H1 (cell line): ENCODE data around the gene MMD. TPM values are rescaled to one million over a fixed set of nuclear protein-coding genes. Genes with fewer than 3 reads are reported as not detected.

Experiments used
- CTCF ChIA-PET: fragments of 300-600 bp; sonication (Branson Sonifier 250); formaldehyde crosslinking; loops from one replicate; lab custom pipeline; 2021; ENCODE audit not compliant: partially characterized antibody; lab: Charles Lee
- POLR2A ChIA-PET: fragments of 300-600 bp; sonication (Branson Sonifier 250); formaldehyde crosslinking; loops from one replicate; lab custom pipeline; 2021; ENCODE audit warnings: inconsistent platforms; ENCODE audit not compliant: partially characterized antibody; lab: Charles Lee
- DNase-seq, 2 experiments: peaks; one replicate each; pipeline versions ENCODE4 v3.0.0 to v3.0.0-alpha.2; 2010 to 2022; ENCODE audit warnings: low spot score in 2 of 2, low read depth in 1 of 2, mixed read lengths in 1 of 2
- FAIRE-seq: peaks from 2 replicates; lab custom pipeline; 2011; peaks lifted over from hg19 to GRCh38; lab: Jason Lieb, UNC
- H2AFZ ChIP-seq: 2 replicates; pipeline ENCODE4 v1.8.1; 2012; ENCODE audit warnings: low read length, inconsistent platforms
- H2AK5ac ChIP-seq: 2 replicates; pipeline ENCODE4 v1.6.1; 2013; ENCODE audit warnings: low read depth, low read length
- H2BK120ac ChIP-seq: replicated peaks from 2 replicates; pipeline ENCODE3; 2013; ENCODE audit warnings: low read depth, low read length, inconsistent platforms
- H2BK12ac ChIP-seq: 2 replicates; pipeline ENCODE4 v1.6.1; 2013; ENCODE audit warnings: low read depth, low read length
- H2BK15ac ChIP-seq: 2 replicates; pipeline ENCODE4 v1.6.1; 2013; ENCODE audit warnings: low read length
- H2BK20ac ChIP-seq: 2 replicates; pipeline ENCODE4 v1.6.1; 2013; ENCODE audit warnings: low read length
- H2BK5ac ChIP-seq: 2 replicates; pipeline ENCODE4 v1.6.1; 2013; ENCODE audit warnings: low read depth, low read length
- H3K14ac ChIP-seq: 2 replicates; pipeline ENCODE4 v1.6.1; 2013; ENCODE audit warnings: inconsistent platforms; ENCODE audit not compliant: insufficient read length
- H3K18ac ChIP-seq: 2 replicates; pipeline ENCODE4 v1.6.1; 2013; ENCODE audit warnings: low read length; ENCODE audit errors: extremely low read depth
- H3K23ac ChIP-seq: 2 replicates; pipeline ENCODE4 v1.6.1; 2013; ENCODE audit warnings: inconsistent platforms; ENCODE audit not compliant: insufficient read length
- H3K23me2 ChIP-seq: 2 replicates; pipeline ENCODE4 v1.6.1; 2013; ENCODE audit warnings: low read depth, low read length
- H3K27ac ChIP-seq: 2 replicates; pipeline ENCODE4 v1.6.1; 2011; ENCODE audit warnings: low read depth, low read length, inconsistent platforms
- H3K27me3 ChIP-seq, 4 experiments: replicated peaks in 1 of 4; 1 replicate in 1 of 4; 2 replicates in 3 of 4; pipeline versions ENCODE4 v1.6.1 to v1.8.1; 2011 to 2013; ENCODE audit warnings: low read length in 3 of 4, mild to moderate bottlenecking in 3 of 4, inconsistent platforms in 2 of 4, mixed read lengths in 2 of 4, moderate library complexity in 1 of 4; ENCODE audit not compliant: control insufficient read depth in 3 of 4, insufficient read depth in 3 of 4; ENCODE audit errors: extremely low read depth in 1 of 4
- H3K36me3 ChIP-seq, 4 experiments: 2 replicates each; pipeline versions ENCODE4 v1.6.1 to v1.8.1; 2011 to 2013; ENCODE audit warnings: mild to moderate bottlenecking in 4 of 4, low read length in 3 of 4, moderate library complexity in 2 of 4, control low read depth in 1 of 4, inconsistent platforms in 1 of 4; ENCODE audit not compliant: insufficient read depth in 4 of 4, control insufficient read depth in 2 of 4
- H3K4ac ChIP-seq: replicated peaks from 2 replicates; pipeline ENCODE3; 2013; ENCODE audit warnings: low read length, low read depth, mixed read lengths, inconsistent platforms; ENCODE audit not compliant: insufficient read length
- H3K4me1 ChIP-seq, 4 experiments: replicated peaks in 1 of 4; 1 replicate in 1 of 4; 2 replicates in 3 of 4; pipeline versions ENCODE4 v1.6.1 to v1.8.1; 2011 to 2013; ENCODE audit warnings: low read length in 3 of 4, inconsistent platforms in 2 of 4, mixed read lengths in 1 of 4; ENCODE audit not compliant: insufficient read depth in 4 of 4, control insufficient read depth in 3 of 4
- H3K4me2 ChIP-seq, 2 experiments: 2 replicates each; pipeline versions ENCODE4 v1.6.1 to v1.8.1; 2011 to 2013; ENCODE audit warnings: low read depth in 2 of 2, low read length in 2 of 2, control low read depth in 1 of 2, inconsistent platforms in 1 of 2, mild to moderate bottlenecking in 1 of 2; ENCODE audit not compliant: insufficient read depth in 1 of 2
- H3K4me3 ChIP-seq, 4 experiments: fragments of 200-600, 300-600 bp in 1 of 4; sonication (generic), shearing (Covaris generic), sonication (Bioruptor Twin) in 1 of 4; 2 replicates each; pipeline versions ENCODE4 v1.5.1 to v1.8.1; 2011 to 2016; ENCODE audit warnings: low read length in 4 of 4, low read depth in 3 of 4, control low read depth in 2 of 4, inconsistent platforms in 2 of 4, mild to moderate bottlenecking in 2 of 4, mixed read lengths in 1 of 4, moderate library complexity in 1 of 4; ENCODE audit not compliant: insufficient read depth in 2 of 4; ENCODE audit errors: extremely low read depth in 1 of 4
- H3K56ac ChIP-seq: replicated peaks from 2 replicates; pipeline ENCODE3; 2013; ENCODE audit warnings: low read depth, mild to moderate bottlenecking, mixed read lengths, low read length, inconsistent platforms; ENCODE audit not compliant: insufficient read length
- H3K79me1 ChIP-seq: 2 replicates; pipeline ENCODE4 v1.6.1; 2013; ENCODE audit warnings: low read depth, low read length, control low read depth
- H3K79me2 ChIP-seq, 2 experiments: 2 replicates each; pipeline versions ENCODE4 v1.6.1 to v1.8.1; 2012 to 2013; ENCODE audit warnings: low read length in 2 of 2, mild to moderate bottlenecking in 2 of 2, inconsistent platforms in 1 of 2; ENCODE audit not compliant: insufficient read depth in 2 of 2, control insufficient read depth in 1 of 2
- H3K9ac ChIP-seq, 4 experiments: replicated peaks in 1 of 4; 1 replicate in 1 of 4; 2 replicates in 3 of 4; pipeline versions ENCODE4 v1.6.1 to v1.8.1; 2011 to 2013; ENCODE audit warnings: low read depth in 3 of 4, low read length in 3 of 4, control low read depth in 2 of 4, mild to moderate bottlenecking in 2 of 4, moderate library complexity in 2 of 4, inconsistent platforms in 1 of 4; ENCODE audit errors: extremely low read depth in 1 of 4
- H3K9me3 ChIP-seq, 2 experiments: 2 replicates each; pipeline versions ENCODE4 v1.6.1 to v1.8.1; 2012 to 2013; ENCODE audit warnings: mild to moderate bottlenecking in 2 of 2, moderate library complexity in 2 of 2, control low read depth in 1 of 2, inconsistent platforms in 1 of 2, low read depth in 1 of 2, low read length in 1 of 2, mixed read lengths in 1 of 2; ENCODE audit not compliant: insufficient read depth in 2 of 2
- H4K20me1 ChIP-seq, 2 experiments: replicated peaks in 1 of 2; 2 replicates each; pipeline versions ENCODE3 to v1.8.1; 2011 to 2013; ENCODE audit warnings: inconsistent platforms in 2 of 2, low read length in 2 of 2, mild to moderate bottlenecking in 1 of 2; ENCODE audit not compliant: insufficient read depth in 2 of 2, control insufficient read depth in 1 of 2
- H4K5ac ChIP-seq: 2 replicates; pipeline ENCODE4 v1.6.1; 2013; ENCODE audit warnings: low read length, low read depth, mixed read lengths, inconsistent platforms; ENCODE audit not compliant: insufficient read length
- H4K8ac ChIP-seq: 2 replicates; pipeline ENCODE4 v1.8.0; 2013; ENCODE audit warnings: mild to moderate bottlenecking, moderate library complexity, low read length, inconsistent platforms; ENCODE audit not compliant: insufficient read depth; ENCODE audit errors: extremely low read depth
- H4K91ac ChIP-seq: replicated peaks from 2 replicates; pipeline ENCODE3; 2013; ENCODE audit warnings: low read length, mixed read lengths, inconsistent platforms; ENCODE audit not compliant: insufficient read length
- ASH2L ChIP-seq: fragments of 200-600, 300-600 bp; sonication (generic); IDR thresholded peaks from one replicate; pipeline ENCODE4 v1.7.1; 2017; ENCODE audit warnings: low read length
- ATF2 ChIP-seq: IDR thresholded peaks from 2 replicates; pipeline ENCODE4 v1.6.1; 2012; ENCODE audit warnings: low read length, inconsistent platforms
- MAX ChIP-seq: IDR thresholded peaks from 2 replicates; pipeline ENCODE4 v1.6.1; 2012; ENCODE audit warnings: inconsistent platforms
- POU5F1 ChIP-seq: IDR thresholded peaks from 2 replicates; pipeline ENCODE4 v1.6.1; 2011; ENCODE audit warnings: low read depth, mild to moderate bottlenecking, low read length, moderate library complexity
- RNF2 ChIP-seq: fragments of 200-900, 300-1000 bp; sonication (generic); IDR thresholded peaks from 2 replicates; pipeline ENCODE4 v1.7.1; 2016; ENCODE audit warnings: borderline replicate concordance, low read depth, mild to moderate bottlenecking, antibody characterized with exemption, low read length; ENCODE audit not compliant: poor library complexity, severe bottlenecking; ENCODE audit errors: missing control alignments
- WGBS, 2 experiments: shearing (Covaris generic) in 1 of 2; methylation state at CpG; one replicate each; pipeline versions ENCODE4 v1.1.6 to v1.1.7; 2013 to 2015; ENCODE audit warnings: low lambda C conversion rate in 2 of 2, mixed read lengths in 2 of 2, inconsistent platforms in 1 of 2, low coverage in 1 of 2, missing lambda C conversion rate in 1 of 2; ENCODE audit not compliant: insufficient replicate concordance in 2 of 2, insufficient coverage in 1 of 2, insufficient read length in 1 of 2; ENCODE audit errors: extremely low coverage in 1 of 2, missing lambda C conversion rate in 1 of 2; 5-methylcytosine and 5-hydroxymethylcytosine counted together
- polyA plus RNA-seq, 7 experiments: library from polyadenylated mRNA; depleted of rRNA in 3 of 7; stranded (reverse) in 5 of 7; unstranded in 2 of 7; fragments of >200 nt in 5 of 7; fragments of 200-250 nt in 2 of 7; gene quantifications; 1 replicate in 5 of 7; 2 replicates in 1 of 7; 4 replicates in 1 of 7; pipeline versions ENCODE4 v1.2.1 to v1.2.3, GENCODE V29; 2011 to 2013; ENCODE audit warnings: missing spikeins in 2 of 7, mixed read lengths in 2 of 7
- total RNA-seq: library from RNA; stranded (reverse); fragmentation: NEBNext Ultra II Directional; extraction: Animal tissue kit (Norgen Biotek cat#: 25700); gene quantifications from 2 replicates; pipeline ENCODE4 v1.2.1, GENCODE V29; 2021

Gene MMD
- total and polyA plus RNA-seq, 2 of the 8 experiments (the other 6 are each of a cell fraction or from before 2014, with no cell fraction given), result 28.2 to 37.8 TPM

GRCh38 chr17:55417411-55418268, 4.0 kb downstream of the MMD start:
- H2BK120ac ChIP-seq, result no peak overlapping the region
- no peak overlapping the region for H3K4ac ChIP-seq
- H3K56ac ChIP-seq, result no peak overlapping the region
- H3K4me3 ChIP-seq, result no peak overlapping the region
- H3K27ac ChIP-seq, result no peak overlapping the region
- no peak overlapping the region for H2BK20ac ChIP-seq
- no peak for TF ChIP-seq ASH2L
- TF ChIP-seq RNF2, result no peak
- TF ChIP-seq MAX, result no peak
- TF ChIP-seq ATF2, result no peak
- TF ChIP-seq POU5F1, result no peak
- TF ChIP-seq, all 59 proteins: peak for 0
- Histone ChIP-seq H3K79me2 (peaks cover 18 to 69% of the 10 kb centered on the region in 2 experiments), H4K5ac (no peak overlapping the region), H3K23ac (no peak overlapping the region), H2AFZ (no peak overlapping the region), H3K36me3 (peaks cover 4 to 17% (median 7%) of the 10 kb centered on the region in 4 experiments; a peak in 5 of 8 replicates), H3K18ac (no peak overlapping the region), H3K79me1 (peaks cover 6% of the 10 kb centered on the region), H2AK5ac (0 out of 2 replicates have a peak overlapping the region, but pooled peaks have one; percentile 20), H3K23me2 (peaks cover 8% of the 10 kb centered on the region), H3K14ac (no peak overlapping the region), H2BK5ac (no peak overlapping the region), H3K4me2 (no peak overlapping the region), H3K4me1 (peaks cover 3 to 7% (median 5%) of the 10 kb centered on the region in 4 experiments; a peak in 5 of 7 replicates), H3K9me3 (no peaks in the 10 kb centered on the region), H2BK12ac (no peak overlapping the region), H3K9ac (no peak overlapping the region), H3K27me3 (no peaks in the 10 kb centered on the region), H4K20me1 (peaks cover 0 to 8% of the 10 kb centered on the region in 2 experiments), H4K8ac (no peak overlapping the region), H2BK15ac (no peak overlapping the region), H4K91ac (no peak overlapping the region)
- WGBS, 2 experiments, result 97% methylated on average over 4 of the region's 4 CpGs; no CpG with 5 or more reads in 1 of the 2 experiments
- FAIRE-seq, result no peak
- DNase-seq, result no peak
- CTCF ChIA-PET, result interaction anchor here (0.6 to 1.9 kb wide), 6 partner anchors 12 to 559 kb away, joined by 3 to 6 read pairs (median 3); no protein-coding TSS in a partner anchor
- POLR2A ChIA-PET, result no interaction called here
